Activated CD4-positive, alpha-beta memory T cell treated with anti-CD3 and anti-CD28 coated beads, Interleukin-2, amount 10 ng/mL, durations not matched to agents 7 days and 5 days (primary cell): ENCODE results near the gene AP3D1. TPM values are rescaled to one million over a fixed set of nuclear protein-coding genes. Genes with fewer than 3 reads are reported as not detected.

Experiments used
- CTCF ChIA-PET: fragments of 350-600 bp; sonication (Branson Sonifier 250); formaldehyde crosslinking; loops from one replicate; lab custom pipeline; 2021; ENCODE audit warnings: antibody characterized with exemption, inconsistent platforms; lab: Charles Lee
- POLR2A ChIA-PET: fragments of 350-600 bp; sonication (Branson Sonifier 250); formaldehyde crosslinking; loops from one replicate; lab custom pipeline; 2021; ENCODE audit warnings: antibody characterized with exemption; lab: Charles Lee
- DNase-seq: peaks from one replicate; pipeline ENCODE4 v3.0.0-alpha.2; 2020
- H3K27ac Mint-ChIP-seq: one replicate; pipeline ENCODE4 v1.8.0; 2021; ENCODE audit warnings: mild to moderate bottlenecking, mixed read lengths
- H3K27me3 Mint-ChIP-seq: one replicate; pipeline ENCODE4 v1.8.0; 2021; ENCODE audit warnings: mixed read lengths
- H3K36me3 Mint-ChIP-seq: one replicate; pipeline ENCODE4 v1.8.0; 2021; ENCODE audit warnings: low read depth, mixed read lengths
- H3K4me1 Mint-ChIP-seq: one replicate; pipeline ENCODE4 v1.8.0; 2021; ENCODE audit warnings: mixed read lengths
- H3K4me3 Mint-ChIP-seq: one replicate; pipeline ENCODE4 v1.8.0; 2021; ENCODE audit warnings: mild to moderate bottlenecking, mixed read lengths
- H3K9me3 Mint-ChIP-seq: one replicate; pipeline ENCODE4 v1.8.0; 2021; ENCODE audit warnings: mixed read lengths
- total RNA-seq, 2 experiments: library from RNA; stranded (reverse); gene quantifications; one replicate each; pipeline ENCODE4 v1.2.3, GENCODE V29; 2021

AP3D1 gene
- total RNA-seq, 2 experiments from 2014 or later, result 104 to 105 TPM

DNA sequence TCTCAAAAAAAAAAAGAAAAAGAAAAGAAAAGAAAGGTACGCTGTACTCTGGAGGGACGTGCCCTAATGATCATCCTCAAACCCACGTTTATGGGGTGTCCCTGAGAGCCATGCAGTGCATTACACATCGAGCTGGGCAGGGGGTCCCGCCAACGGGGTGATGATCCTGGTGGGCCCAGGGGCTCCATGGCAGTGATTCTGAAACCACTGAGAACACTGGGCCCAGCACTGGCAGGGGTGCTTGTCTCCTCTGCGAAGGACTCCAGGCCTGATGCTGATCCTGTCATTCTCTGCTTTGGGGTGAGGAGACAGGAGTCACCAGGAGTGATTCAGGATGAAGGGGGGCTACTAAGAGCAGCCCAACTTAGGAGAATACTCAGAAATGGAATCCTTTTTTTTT is 74.0 kb downstream of the AP3D1 start:
- Mint-ChIP-seq H3K36me3 (peaks cover 83% of the 10 kb centered on the region), H3K4me1 (peaks cover 50% of the 10 kb centered on the region)
- POLR2A ChIA-PET, result no interaction called here

DNA sequence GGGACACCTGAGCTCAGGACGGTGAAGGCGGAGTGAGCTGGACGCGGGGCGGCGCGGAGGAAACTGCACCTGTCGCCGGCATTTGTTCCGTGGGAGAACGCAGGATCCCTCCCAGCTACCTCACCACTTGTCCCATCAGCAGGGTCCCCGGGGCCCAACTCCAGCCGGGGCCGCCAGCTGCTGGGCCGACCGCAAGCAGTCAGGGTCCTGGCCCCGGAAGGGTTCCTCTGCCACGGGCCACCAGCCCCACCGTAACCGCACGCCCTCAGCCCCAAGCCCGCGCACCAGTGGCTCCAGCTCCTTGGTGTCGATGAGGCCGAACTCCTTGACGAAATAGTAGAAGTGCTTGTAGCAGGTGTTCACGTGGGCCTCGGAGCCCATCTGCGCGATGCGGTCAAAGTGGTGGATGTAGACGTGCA is 74.8 kb downstream of the AP3D1 start:
- Mint-ChIP-seq H3K9me3 (no peaks in the 10 kb centered on the region), H3K4me3 (no peak overlapping the region), H3K27me3 (no peaks in the 10 kb centered on the region), H3K36me3 (peaks cover 83% of the 10 kb centered on the region), H3K27ac (no peak overlapping the region), H3K4me1 (peaks cover 44% of the 10 kb centered on the region)
- no peak for DNase-seq
- ChIA-PET CTCF (no interaction called here), POLR2A (interaction anchor here (0.9 to 1.4 kb wide), 2 partner anchors 9 to 11 kb away, joined by 3 to 5 read pairs; no protein-coding TSS in a partner anchor)

More for the DNA sequence above, 74.0 kb downstream of the AP3D1 start:
- Mint-ChIP-seq H3K27ac (no peak overlapping the region), H3K27me3 (no peaks in the 10 kb centered on the region), H3K9me3 (no peaks in the 10 kb centered on the region), H3K4me3 (no peak overlapping the region)
- CTCF ChIA-PET, result no interaction called here
- DNase-seq, result no peak

DNA sequence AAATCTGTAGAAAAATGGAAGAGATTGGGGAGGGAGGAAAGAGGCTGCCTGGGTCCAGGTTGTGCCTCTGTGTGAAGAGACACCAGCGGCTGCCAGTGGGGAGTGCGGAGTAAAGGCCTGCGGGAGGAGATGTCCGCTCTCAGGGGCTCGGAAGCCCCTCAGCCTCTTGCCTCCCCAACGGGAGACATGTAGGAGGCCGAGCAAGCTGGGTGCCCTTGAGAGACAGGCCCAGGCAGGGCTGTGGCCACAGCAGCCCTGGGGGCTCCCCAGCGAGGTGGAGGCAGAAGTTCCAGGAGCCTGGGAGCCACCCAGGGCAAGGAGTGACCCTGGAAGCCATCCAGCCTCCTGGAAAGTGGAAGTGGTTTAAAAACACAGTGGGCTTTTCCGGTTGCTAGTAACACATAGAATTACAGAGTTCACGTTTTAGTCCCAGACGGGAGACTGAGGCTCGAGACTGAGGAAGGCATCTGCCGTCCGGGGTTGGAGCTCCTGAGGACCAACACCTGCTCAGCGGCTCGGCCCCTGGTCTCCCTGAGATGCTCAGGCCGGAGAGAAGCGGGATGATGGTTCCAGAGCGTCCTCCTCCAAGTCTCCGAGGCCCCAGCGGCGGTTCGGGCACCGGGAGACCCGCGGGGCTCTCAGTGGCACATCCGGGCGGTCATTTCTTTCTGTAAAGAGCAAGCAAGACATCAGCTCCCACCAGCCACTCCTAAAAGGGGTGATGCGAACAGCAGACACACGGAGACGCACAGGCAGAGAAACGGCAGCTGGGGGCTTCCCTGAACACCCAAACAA is 78.4 kb downstream of the AP3D1 start:
- POLR2A ChIA-PET, result interaction anchor here (1.0 to 2.9 kb wide), 4 partner anchors 10 to 45 kb away, joined by 3 to 13 read pairs (median 5); partner anchors contain the start of gene MKNK2
- CTCF ChIA-PET, result interaction anchor here (0.5 kb wide), 1 partner anchor 143 kb away, joined by 3 read pairs; no protein-coding TSS in a partner anchor

DNA sequence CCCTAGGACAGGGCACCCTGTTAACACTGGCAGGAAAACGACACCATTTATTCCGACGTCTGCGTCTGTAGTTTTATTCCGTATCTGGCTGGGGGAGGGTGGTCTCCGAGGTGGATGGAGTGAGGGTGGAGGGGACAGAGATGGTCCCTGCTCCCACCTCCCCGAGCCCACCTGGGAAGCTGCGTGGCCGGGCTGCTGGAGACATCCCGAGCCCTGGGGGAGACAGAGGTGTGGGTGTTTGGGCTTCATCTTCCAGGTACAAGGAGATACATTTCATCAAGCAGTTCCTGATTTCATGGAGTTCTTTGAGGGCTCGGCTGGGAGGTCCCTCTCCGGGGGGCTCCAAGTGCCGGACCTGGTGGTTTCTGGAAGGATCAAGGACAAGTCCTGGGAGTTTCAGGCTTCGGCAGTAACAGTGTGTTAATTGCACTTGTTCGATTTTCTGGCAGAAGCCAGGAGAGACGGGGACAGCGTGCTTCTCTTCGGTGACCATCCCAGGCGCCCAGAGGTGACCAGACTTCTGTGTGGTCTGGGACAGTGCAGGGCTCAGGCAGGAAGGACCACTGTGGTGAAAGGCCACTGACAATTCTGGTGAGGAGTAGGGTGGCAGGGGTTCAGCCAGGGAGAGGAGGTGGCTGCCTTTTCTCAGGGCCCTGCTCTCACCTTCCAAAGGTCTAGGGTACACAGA is 80.2 kb downstream of the AP3D1 start:
- CTCF ChIA-PET, result interaction anchor here (1.0 to 1.1 kb wide), 3 partner anchors 19 to 24 kb away, joined by 3 to 4 read pairs (median 4); no protein-coding TSS in a partner anchor

More for the DNA sequence above, 78.4 kb downstream of the AP3D1 start:
- H3K27ac Mint-ChIP-seq, result peak overlapping the region; percentile 10
- peaks cover 30% of the 10 kb centered on the region for H3K4me1 Mint-ChIP-seq
- no peak overlapping the region for H3K4me3 Mint-ChIP-seq
- no peak for DNase-seq
- peaks cover 71% of the 10 kb centered on the region for H3K36me3 Mint-ChIP-seq
- H3K27me3 Mint-ChIP-seq, result no peaks in the 10 kb centered on the region
- no peaks in the 10 kb centered on the region for H3K9me3 Mint-ChIP-seq

DNA sequence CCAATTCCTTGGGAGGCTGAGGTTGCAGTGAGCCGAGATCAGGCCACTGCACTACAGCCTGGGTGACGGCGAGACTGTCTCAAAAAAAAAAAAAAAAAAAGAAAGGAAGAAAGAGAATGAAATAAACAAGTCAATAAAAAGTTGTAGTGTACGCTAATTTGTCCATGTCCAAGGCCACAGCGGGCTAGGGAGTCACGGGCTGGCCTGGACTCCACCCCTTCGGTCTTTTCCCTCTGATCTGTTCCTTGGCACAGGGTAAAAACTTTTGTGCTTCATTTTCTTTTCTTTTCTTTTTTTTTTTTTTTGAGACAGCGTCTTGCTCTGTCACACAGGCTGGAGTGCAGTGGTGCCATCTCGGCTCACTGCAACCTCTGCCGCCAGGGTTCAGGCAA is 80.9 kb downstream of the AP3D1 start:
- no peak overlapping the region for H3K27ac Mint-ChIP-seq
- peaks cover 25% of the 10 kb centered on the region for H3K4me1 Mint-ChIP-seq
- no peaks in the 10 kb centered on the region for H3K9me3 Mint-ChIP-seq
- H3K4me3 Mint-ChIP-seq, result no peak overlapping the region
- H3K27me3 Mint-ChIP-seq, result no peaks in the 10 kb centered on the region
- peaks cover 49% of the 10 kb centered on the region for H3K36me3 Mint-ChIP-seq
- ChIA-PET POLR2A (interaction anchor here (0.7 to 4.3 kb wide), 4 partner anchors 10 to 24 kb away, joined by 3 to 22 read pairs (median 8); partner anchors contain the start of gene MOB3A), CTCF (interaction anchor here (0.7 to 1.5 kb wide), 9 partner anchors 14 to 127 kb away, joined by 3 to 5 read pairs (median 4); partner anchors contain the start of gene BTBD2)
- DNase-seq, result no peak

More for the DNA sequence above, 80.2 kb downstream of the AP3D1 start:
- DNase-seq, result no peak
- H3K4me3 Mint-ChIP-seq, result no peak overlapping the region
- no peaks in the 10 kb centered on the region for H3K27me3 Mint-ChIP-seq
- POLR2A ChIA-PET, result interaction anchor here (1.9 to 4.3 kb wide), 3 partner anchors 12 to 23 kb away, joined by 7 to 22 read pairs (median 13); partner anchors contain the start of genes MKNK2 and MOB3A
- peaks cover 27% of the 10 kb centered on the region for H3K4me1 Mint-ChIP-seq
- peak overlapping the region; percentile 56 for H3K27ac Mint-ChIP-seq
- no peaks in the 10 kb centered on the region for H3K9me3 Mint-ChIP-seq
- H3K36me3 Mint-ChIP-seq, result peaks cover 54% of the 10 kb centered on the region

DNA sequence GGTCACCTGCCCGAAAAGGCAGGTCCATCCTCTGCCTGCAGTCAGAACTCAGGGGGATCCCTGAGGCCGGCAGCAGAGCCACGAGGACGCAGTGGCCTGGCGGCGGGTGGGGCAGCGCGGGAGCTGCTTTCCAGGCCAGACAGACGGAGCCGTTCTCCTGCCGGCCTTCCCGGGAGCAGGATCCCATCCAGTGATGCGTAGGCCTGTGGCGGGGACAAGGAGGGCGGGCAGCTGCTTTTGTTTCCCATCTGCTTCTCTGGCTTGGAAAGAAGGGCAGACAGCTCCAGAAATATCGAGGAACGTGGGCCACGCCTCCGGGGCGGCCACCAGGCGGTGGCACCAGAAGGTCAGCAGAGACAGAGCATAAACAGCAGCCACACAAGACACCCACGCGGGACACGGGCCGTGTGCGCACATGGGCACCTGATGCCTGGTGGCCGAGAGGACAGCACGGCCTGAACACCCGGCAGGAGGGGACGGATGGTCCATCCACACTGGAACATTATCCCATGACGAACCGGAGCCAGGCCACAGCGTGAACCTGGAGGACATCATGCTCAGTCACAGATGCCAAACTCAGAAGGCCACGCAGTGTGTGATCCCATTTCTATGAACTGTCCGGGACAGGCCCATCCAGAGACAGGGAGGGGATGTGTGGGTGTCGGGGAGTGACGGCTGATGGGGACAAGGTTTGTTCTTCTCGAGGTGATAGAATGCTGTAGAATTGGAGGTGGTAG is 86.4 kb downstream of the AP3D1 start:
- Mint-ChIP-seq H3K4me3 (no peak overlapping the region), H3K27me3 (no peaks in the 10 kb centered on the region), H3K36me3 (peaks cover 9% of the 10 kb centered on the region), H3K4me1 (peaks cover 23% of the 10 kb centered on the region), H3K27ac (no peak overlapping the region), H3K9me3 (no peaks in the 10 kb centered on the region)
- CTCF ChIA-PET, result interaction anchor here (1.0 kb wide), 1 partner anchor 167 kb away, joined by 3 read pairs; no protein-coding TSS in a partner anchor
- POLR2A ChIA-PET, result no interaction called here
- no peak for DNase-seq

DNA sequence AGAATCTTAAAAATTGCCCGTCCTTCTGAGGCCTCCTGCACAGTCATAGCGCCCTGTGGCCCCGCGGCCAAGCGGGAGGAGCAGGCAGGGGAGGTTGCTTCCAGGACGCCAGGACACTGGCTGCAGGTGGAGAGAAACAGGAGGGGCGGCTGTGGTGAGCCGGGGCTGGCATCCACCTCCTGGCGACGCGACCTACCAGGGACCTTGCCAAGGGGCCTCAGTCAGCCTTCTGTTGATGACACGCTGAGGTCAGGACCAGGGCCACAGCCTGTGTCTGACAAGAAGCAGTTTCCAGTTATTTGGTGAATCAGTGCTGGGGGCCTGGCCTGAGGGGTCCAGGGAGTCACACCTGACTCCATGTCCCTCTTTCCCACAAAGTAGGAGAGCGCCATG is 87.0 kb downstream of the AP3D1 start:
- no peak for DNase-seq
- CTCF ChIA-PET, result no interaction called here
- H3K27me3 Mint-ChIP-seq, result no peaks in the 10 kb centered on the region
- no peaks in the 10 kb centered on the region for H3K9me3 Mint-ChIP-seq
- peaks cover 20% of the 10 kb centered on the region for H3K4me1 Mint-ChIP-seq
- no peak overlapping the region for H3K4me3 Mint-ChIP-seq
- H3K27ac Mint-ChIP-seq, result no peak overlapping the region
- peaks cover 4% of the 10 kb centered on the region for H3K36me3 Mint-ChIP-seq
- POLR2A ChIA-PET, result no interaction called here

DNA sequence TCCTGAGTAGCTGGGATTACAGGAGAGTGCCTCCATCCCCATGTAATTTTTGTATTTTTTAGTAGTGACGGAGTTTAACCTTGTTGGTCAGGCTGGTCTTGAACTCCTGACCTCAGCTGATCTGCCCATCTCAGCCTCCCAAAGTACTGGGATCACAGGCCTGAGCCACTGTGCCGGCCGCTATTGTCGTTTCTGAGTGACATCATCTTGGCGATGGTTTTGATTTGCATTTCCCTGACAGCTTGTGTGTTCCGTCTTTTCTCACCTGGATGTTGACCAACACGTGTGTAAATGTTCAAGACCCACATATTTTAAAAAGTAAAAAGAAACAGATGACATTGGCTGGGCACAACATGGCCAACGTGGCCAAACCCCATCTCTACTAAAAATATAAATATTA is 87.5 kb downstream of the AP3D1 start:
- Mint-ChIP-seq H3K27ac (no peak overlapping the region), H3K27me3 (no peaks in the 10 kb centered on the region), H3K4me3 (peak overlapping the region; percentile 32), H3K4me1 (peaks cover 24% of the 10 kb centered on the region), H3K36me3 (peaks cover 4% of the 10 kb centered on the region), H3K9me3 (no peaks in the 10 kb centered on the region)
- no peak for DNase-seq
- POLR2A ChIA-PET, result interaction anchor here (1.3 to 4.2 kb wide), 2 partner anchors 12 to 19 kb away, joined by 9 to 35 read pairs; partner anchors contain the start of gene MKNK2
- CTCF ChIA-PET, result interaction anchor here (0.7 to 1.6 kb wide), 2 partner anchors 12 to 165 kb away, joined by 3 to 5 read pairs; no protein-coding TSS in a partner anchor

DNA sequence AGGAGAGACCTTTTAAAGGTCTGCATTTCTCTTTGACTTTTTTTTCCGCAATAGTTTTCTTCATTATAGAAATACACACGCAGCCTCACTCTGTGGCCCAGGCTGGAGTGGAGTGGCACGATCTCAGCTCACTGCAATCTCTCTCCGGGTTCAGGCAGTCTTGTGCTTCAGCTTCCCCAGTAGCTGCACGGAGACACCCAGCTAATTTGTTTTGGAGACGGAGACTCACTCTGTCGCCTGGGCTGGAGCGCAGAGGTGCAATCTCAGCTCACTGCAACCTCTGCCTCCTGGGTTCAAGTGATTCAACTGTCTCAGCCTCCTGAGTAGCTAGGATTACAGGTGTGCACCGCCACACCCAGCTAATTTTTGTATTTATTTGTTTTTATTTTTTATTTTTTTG is 88.6 kb downstream of the AP3D1 start:
- no peaks in the 10 kb centered on the region for H3K27me3 Mint-ChIP-seq
- peak overlapping the region; percentile 91 for H3K4me3 Mint-ChIP-seq
- H3K4me1 Mint-ChIP-seq, result peaks cover 27% of the 10 kb centered on the region
- no peaks in the 10 kb centered on the region for H3K36me3 Mint-ChIP-seq
- H3K27ac Mint-ChIP-seq, result peak overlapping the region; percentile 86
- ChIA-PET POLR2A (interaction anchor here (0.7 to 4.2 kb wide), 4 partner anchors 11 to 1964 kb away, joined by 3 to 35 read pairs (median 8); partner anchors contain the start of gene MKNK2), CTCF (interaction anchor here (1.6 kb wide), 1 partner anchor 11 kb away, joined by 5 read pairs; no protein-coding TSS in a partner anchor)
- DNase-seq, result no peak
- H3K9me3 Mint-ChIP-seq, result no peaks in the 10 kb centered on the region

DNA sequence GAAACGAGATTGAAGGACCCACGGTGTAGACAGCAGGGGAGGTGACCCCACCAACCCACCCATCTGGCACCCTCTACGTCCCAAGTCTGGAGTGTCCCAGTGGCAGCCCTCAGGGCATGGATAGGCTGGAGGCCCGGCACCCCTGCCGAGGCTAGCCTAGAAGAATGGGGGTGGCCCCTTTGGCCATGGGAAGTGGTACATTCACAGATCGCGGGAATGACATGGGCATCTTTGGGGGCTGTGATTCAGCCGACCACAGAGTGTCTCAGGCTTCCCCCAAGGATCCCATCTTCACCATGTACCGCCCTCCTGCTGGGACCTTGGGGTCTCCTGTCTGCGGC is 89.0 kb downstream of the AP3D1 start:
- ChIA-PET CTCF (interaction anchor here (0.7 to 2.2 kb wide), 2 partner anchors 10 to 19 kb away, joined by 3 to 8 read pairs; no protein-coding TSS in a partner anchor), POLR2A (interaction anchor here (1.2 to 4.2 kb wide), 5 partner anchors 10 to 32 kb away, joined by 6 to 35 read pairs (median 7); partner anchors contain the start of gene MKNK2)
- peak overlapping the region; percentile 86 for H3K27ac Mint-ChIP-seq
- DNase-seq, result no peak
- no peaks in the 10 kb centered on the region for H3K27me3 Mint-ChIP-seq
- H3K4me3 Mint-ChIP-seq, result peak overlapping the region; percentile 91
- H3K9me3 Mint-ChIP-seq, result no peaks in the 10 kb centered on the region
- peaks cover 29% of the 10 kb centered on the region for H3K4me1 Mint-ChIP-seq
- H3K36me3 Mint-ChIP-seq, result no peaks in the 10 kb centered on the region

DNA sequence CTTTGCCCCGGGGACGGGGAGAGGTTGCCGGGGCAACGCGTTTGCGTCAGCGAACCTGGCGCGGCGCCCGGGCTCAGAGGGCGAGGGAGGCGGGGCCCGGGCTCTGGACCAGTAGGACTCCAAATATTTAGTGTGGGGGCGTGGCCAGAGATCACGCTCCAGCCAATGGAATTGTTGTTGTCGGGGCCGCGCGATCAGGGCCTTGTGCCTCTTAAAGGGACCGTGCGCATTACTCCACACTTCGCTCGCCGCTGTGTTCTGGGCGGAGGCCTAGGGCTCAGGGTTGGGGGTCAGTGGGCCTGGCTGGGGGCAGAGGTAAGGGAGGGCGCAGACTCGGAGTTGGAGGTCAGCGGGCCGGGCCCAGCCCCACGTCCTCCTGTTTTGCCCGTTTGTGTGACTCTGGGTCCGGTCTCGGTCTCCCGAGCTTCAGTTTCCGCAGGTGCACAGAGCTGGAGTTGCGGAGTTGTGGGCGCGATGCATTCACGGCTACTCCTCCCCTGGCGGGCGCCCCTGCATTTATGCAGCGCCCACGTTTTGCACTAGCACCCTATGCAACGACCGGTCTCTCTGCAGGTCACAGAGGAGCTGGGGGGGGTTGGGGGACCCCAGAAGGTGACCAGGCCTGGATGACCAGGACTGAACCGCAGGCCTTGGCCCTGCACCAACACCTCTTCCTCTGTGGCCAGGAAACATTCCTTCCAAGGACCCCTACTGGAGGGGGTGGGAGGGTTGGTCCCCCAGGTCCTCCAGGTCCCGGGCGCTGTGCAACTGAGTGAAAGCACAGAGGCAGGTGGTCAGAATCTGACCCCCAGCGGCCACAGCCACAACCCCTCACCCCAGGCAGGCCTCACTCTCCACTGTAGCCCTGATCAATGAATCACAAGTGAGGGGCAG is 89.6 kb downstream of the AP3D1 start:
- ChIA-PET POLR2A (interaction anchor here (0.6 to 4.2 kb wide), 7 partner anchors 10 to 32 kb away, joined by 3 to 35 read pairs (median 6); partner anchors contain the start of gene MKNK2), CTCF (interaction anchor here (0.7 to 2.2 kb wide), 2 partner anchors 10 to 19 kb away, joined by 3 to 8 read pairs; no protein-coding TSS in a partner anchor)
- Mint-ChIP-seq H3K4me3 (peak overlapping the region; percentile 91), H3K4me1 (peaks cover 34% of the 10 kb centered on the region), H3K9me3 (no peaks in the 10 kb centered on the region), H3K27me3 (no peaks in the 10 kb centered on the region), H3K27ac (peak overlapping the region; percentile 86), H3K36me3 (no peaks in the 10 kb centered on the region)
- DNase-seq, result peak; percentile 99
